HG03457 (cell line): ENCODE measurements around the gene MSI2.

Experiments used
- ATAC-seq: cut with Tn5 transposase; IDR thresholded peaks from one replicate; pipeline ENCODE4 v1.9.1; 2021; ENCODE audit warnings: moderate number of reproducible peaks; ENCODE audit not compliant: unreplicated experiment

The MSI2 gene

GRCh38 chr17:57425903-57426880 is 169.9 kb downstream of the MSI2 start:
- no peak for ATAC-seq

GRCh38 chr17:57429966-57430365 is 173.6 kb downstream of the MSI2 start:
- no peak for ATAC-seq

- no peak for ATAC-seq
Observed at GRCh38 chr17:57431415-57431814, 175.1 kb downstream of the MSI2 start.

GRCh38 chr17:57432507-57433277 is 176.4 kb downstream of the MSI2 start:
- no peak for ATAC-seq

GRCh38 chr17:57433452-57433851 is 177.1 kb downstream of the MSI2 start:
- no peak for ATAC-seq

GRCh38 chr17:57434361-57434760 is 178.0 kb downstream of the MSI2 start:
- ATAC-seq: no peak

- ATAC-seq: no peak
Observed at GRCh38 chr17:57436565-57436964, 180.2 kb downstream of the MSI2 start.

- no peak for ATAC-seq
Observed at GRCh38 chr17:57438066-57438731, 181.9 kb downstream of the MSI2 start.

DNA sequence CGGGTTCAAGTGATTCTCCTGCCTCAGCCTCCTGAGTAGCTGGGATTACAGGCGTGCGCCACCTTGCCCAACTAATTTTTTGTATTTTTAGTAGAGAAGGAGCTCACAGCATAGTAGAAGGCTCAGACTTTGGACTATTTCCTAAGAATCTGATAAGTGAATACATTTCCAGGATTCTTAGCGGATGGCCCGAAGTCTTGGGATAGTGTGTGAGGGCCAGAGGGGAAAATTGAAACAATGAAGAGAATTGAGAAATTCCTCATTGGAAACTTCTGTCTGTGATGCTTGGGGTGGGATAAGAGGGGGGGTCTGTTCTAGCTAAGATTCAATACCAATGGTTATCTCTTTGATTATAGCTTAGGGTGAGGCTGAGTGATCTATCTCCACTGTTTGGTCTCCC is 183.3 kb downstream of the MSI2 start:
- ATAC-seq: no peak

DNA sequence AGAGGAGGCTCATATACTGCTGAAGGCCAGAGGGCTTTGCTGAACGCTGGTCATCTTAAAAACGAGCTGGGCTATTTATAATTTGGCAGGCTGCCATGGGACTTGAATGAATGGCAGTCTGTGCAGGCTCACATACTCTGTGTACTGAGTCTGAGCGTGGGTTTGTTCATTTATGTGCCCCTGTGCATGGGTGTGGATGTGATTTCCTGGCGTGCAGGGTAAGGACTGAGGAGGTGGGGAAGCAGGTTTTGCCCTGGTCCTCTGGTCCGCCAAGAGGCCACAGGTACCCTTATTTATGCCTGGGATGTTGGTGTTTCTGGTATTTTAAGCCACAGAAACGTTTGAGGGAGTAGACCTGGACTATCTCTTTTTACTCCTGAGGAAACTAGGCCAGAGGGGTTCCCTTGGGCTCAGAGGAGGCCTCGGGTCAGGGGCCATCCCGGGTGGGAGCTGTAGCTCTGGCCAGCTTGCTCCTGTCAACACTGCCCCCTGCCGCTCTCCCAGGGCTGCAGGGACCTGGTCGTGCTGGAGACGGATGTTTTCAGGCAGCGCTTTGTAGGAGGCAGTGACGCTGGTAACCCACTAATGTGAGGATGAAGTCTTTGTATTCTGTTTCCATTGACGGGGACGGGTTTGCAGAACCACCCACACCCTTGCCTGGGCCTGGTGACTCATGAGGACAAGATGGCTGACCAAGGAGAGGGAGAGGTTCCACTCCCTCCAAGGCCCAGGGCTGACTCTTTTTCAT is 184.4 kb downstream of the MSI2 start:
- ATAC-seq: no peak

DNA sequence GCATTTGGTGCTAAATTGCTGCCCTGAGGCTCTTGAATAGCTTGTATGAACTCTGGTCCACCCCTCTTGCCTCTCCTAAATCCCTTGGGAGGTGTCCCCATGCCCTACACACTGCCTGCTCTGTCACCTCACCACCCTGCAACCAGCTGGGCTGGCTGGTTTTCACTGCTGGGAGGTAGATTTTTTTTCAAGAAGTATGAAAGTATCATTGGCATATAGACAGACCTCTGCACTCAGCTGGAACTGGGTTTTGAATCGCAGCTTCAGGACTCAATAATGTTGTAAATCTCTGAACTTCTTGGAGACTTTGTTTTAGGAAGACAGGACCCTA is 184.9 kb downstream of the MSI2 start:
- no peak for ATAC-seq

- ATAC-seq: no peak
Observed at GRCh38 chr17:57442401-57442823, 186.1 kb downstream of the MSI2 start.

DNA sequence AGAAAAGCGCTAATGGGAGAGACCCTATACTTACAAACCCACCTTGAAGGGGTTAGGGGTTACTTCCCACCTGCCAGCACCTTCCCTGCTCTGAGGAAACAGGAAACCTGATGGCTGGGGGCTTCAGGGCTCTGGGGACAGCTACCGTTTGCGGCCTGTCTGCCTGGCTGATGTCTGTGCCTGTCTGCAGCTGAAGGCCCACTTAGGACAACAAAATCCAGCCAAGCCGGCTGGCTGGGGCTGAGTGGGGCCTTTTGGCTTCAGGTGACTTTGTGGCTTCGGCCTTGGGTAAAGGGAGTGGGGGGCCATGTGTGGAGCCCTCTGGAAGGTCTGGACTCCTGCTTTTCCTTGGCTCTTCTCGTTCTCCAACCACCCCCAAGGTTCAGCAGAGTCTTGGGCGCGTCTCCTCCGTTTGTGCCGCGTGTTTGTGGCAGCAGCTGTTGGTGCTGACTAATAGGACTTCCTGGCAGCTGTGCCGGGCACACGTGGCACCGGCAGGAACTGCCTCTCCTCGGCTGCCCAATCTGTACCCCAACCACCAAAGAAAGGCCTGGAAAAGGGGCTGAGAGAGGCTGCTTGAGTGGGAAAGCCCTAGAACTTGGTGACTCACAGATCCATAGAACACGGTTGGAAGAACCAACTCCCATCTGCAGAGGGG is 186.7 kb downstream of the MSI2 start:
- ATAC-seq: no peak

DNA sequence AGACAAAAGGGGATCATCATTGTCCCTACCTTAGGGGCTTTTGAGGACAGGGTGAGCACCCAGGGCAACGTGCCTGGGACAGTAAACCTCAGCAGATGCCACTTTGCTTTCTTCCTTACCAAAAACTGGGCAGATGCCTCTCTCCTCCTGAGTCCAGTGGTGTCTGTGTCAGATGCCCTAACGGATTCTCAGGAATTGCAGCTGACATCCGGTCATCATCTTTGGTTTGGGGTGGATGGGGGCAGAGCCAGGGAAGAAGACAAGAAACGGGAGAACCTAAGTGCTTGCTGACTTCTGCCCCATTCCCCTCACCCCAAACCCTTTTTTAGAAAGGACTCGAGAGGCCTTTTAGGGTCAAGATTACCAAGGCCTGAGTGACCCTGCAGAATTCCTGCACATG is 187.5 kb downstream of the MSI2 start:
- ATAC-seq: no peak

GRCh38 chr17:57444682-57445450 is 188.5 kb downstream of the MSI2 start:
- ATAC-seq: no peak

DNA sequence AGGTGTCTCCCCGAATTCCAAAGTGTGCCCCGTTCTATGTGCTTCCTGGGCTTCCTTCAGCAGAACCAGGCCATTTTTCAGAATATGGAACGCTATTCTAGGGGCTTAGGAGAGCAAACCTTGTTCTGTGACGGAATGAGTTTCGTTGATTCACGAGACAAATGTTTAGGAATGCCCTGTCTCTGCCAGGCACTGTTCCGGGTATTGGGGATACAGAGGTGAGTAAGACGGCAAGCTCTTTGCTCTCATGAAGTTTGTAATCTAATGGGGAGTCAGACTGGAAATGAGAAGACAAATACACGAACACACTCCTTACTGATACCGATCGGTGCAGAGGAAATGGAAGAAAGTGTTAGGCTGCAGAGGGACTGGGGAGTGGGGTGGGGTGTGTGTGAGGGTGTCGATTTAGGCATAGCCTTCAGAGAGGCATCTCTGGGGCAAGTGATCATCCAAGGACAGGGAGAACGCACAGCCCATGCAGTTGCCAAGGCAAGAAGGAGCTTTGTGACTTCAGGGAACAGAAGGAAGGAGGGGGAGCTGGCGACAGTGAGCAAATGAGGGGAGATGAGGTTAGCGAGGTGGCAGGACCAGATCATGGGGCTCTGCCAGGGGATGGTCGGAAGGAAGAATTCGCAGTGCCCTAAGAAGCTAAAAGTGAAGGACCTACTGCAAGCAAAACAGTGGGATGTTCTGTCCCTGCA is 189.6 kb downstream of the MSI2 start:
- no peak for ATAC-seq

DNA sequence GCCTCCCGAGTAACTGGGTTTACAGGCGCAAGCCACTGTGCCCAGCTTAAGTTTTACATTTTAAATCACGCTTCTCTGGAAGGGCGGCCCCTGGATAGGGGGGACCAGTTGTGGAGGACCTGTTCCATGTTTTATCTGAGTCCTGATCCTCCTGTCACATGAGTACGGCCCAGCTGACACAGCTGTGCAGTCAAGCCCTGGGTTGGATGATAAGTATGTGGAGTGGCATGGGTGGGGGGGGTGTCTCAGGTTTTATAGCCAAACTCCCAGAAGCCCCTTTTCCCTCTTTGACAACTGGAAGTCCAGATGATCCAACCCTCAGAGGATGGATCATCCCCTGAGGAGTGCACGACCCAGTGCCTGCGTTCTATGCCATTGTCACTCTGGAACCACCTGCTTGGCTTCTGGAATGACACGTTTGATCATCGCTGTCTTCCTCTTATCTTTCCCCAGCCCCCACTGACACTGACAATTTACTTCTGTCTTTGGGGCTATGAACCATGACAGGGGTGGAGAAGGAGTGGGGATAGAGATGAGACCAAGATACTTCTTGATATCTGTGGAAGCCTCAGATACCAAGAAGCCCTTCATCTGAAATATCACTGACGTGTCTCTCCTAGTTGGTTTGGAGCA is 191.2 kb downstream of the MSI2 start:
- no peak for ATAC-seq

- ATAC-seq: no peak
Observed at GRCh38 chr17:57447990-57448758, 191.9 kb downstream of the MSI2 start.
